ENCODE measurements around the gene SPAG8. TPM values are rescaled to one million over a fixed set of nuclear protein-coding genes. Genes with fewer than 3 reads are reported as not detected.

The SPAG8 gene
- total RNA-seq, 5 donors from 2014 or later (not counting 1 experiment from before 2014, with no cell fraction given): 2.8 to 7.1 (median 3.8) TPM

GRCh38 chr9:35827486-35827885 lies 15.4 kb upstream of the SPAG8 start:
- ATAC-seq (replicated peaks in 1 of 4) (no peak), DNase-seq (no peak)
- Histone ChIP-seq H3K36me3 (ENCODE audit: control insufficient read depth in 2 of 2, extremely low read depth in 1 of 2, insufficient read depth in 1 of 2, low read length in 1 of 2) (no peaks in the 10 kb centered on the region), H3K27me3 (replicated peaks in 1 of 2; ENCODE audit: control insufficient read depth in 2 of 2, extremely low read depth in 1 of 2, insufficient read depth in 2 of 2, low read length in 1 of 2) (no peaks in the 10 kb centered on the region), H3K9me3 (no peaks in the 10 kb centered on the region), H3K4me1 (ENCODE audit: control insufficient read depth in 1 of 2, extremely low read depth in 1 of 2, insufficient read depth in 2 of 2, low read length in 2 of 2) (peaks cover 0 to 18% of the 10 kb centered on the region in 2 experiments), H3K27ac (ENCODE audit: low read length) (no peak overlapping the region), H3K4me3 (ENCODE audit: control insufficient read depth in 1 of 2, extremely low read depth in 1 of 2, low read length in 1 of 2) (no peak overlapping the region)
- POLR2A ChIA-PET: no interaction called here
- no peaks in the 10 kb centered on the region for H3K9me3 Mint-ChIP-seq
- peaks cover 33 to 35% (median 33%) of the 10 kb centered on the region in 3 donors for H3K4me1 Mint-ChIP-seq
- H3K4me3 Mint-ChIP-seq: peak overlapping the region; percentile 86 to 96 (median 93)
- CTCF ChIA-PET: interaction anchor here in 1 of 2 donors (1.7 kb wide), 1 partner anchor 39 kb away, joined by 4 read pairs; no protein-coding TSS in a partner anchor
- no peak overlapping the region for H3K27ac Mint-ChIP-seq
- WGBS (ENCODE audit: insufficient coverage): no CpG with 5 or more reads among the region's 3 CpGs
- no peaks in the 10 kb centered on the region for H3K27me3 Mint-ChIP-seq
- no peaks in the 10 kb centered on the region for H3K36me3 Mint-ChIP-seq

GRCh38 chr9:35826071-35826701 lies 14.1 kb upstream of the SPAG8 start:
- Mint-ChIP-seq H3K36me3 (no peaks in the 10 kb centered on the region), H3K4me3 (peak overlapping the region; percentile 1 to 49 (median 13)), H3K4me1 (peaks cover 31 to 35% (median 31%) of the 10 kb centered on the region in 3 donors), H3K27me3 (no peaks in the 10 kb centered on the region), H3K27ac (peak overlapping the region in 1 of 2 donors; percentile 67), H3K9me3 (no peaks in the 10 kb centered on the region)
- H3K4me1 ChIP-seq (ENCODE audit: control insufficient read depth in 1 of 2, extremely low read depth in 1 of 2, insufficient read depth in 2 of 2, low read length in 2 of 2): peaks cover 0 to 18% of the 10 kb centered on the region in 2 experiments
- DNase-seq (peak in 12 of 35 experiments; percentile 7 to 75 (median 22)), ATAC-seq (replicated peaks in 1 of 4) (peak in 3 of 4 experiments; percentile 22 to 42 (median 25))
- ChIA-PET CTCF (interaction anchor here (0.5 to 2.2 kb wide), 12 partner anchors 9 to 215 kb away, joined by 3 to 8 read pairs (median 4); partner anchors contain the start of genes TLN1 (in 2 of the 2), CREB3 (in 1 of the 2) and SPAG8 (in 1 of the 2)), POLR2A (interaction anchor here (0.8 to 1.0 kb wide), 2 partner anchors 14 to 23 kb away, joined by 4 to 6 read pairs; partner anchors contain the start of gene SPAG8 (in 1 of the 2))
- no peak overlapping the region for H3K4me3 ChIP-seq (ENCODE audit: control insufficient read depth in 1 of 2, extremely low read depth in 1 of 2, low read length in 1 of 2)
- H3K27me3 ChIP-seq (replicated peaks in 1 of 2; ENCODE audit: control insufficient read depth in 2 of 2, extremely low read depth in 1 of 2, insufficient read depth in 2 of 2, low read length in 1 of 2): no peaks in the 10 kb centered on the region
- H3K27ac ChIP-seq (ENCODE audit: low read length): no peak overlapping the region
- WGBS (ENCODE audit: insufficient coverage): 41% methylated on average over 4 of the region's 4 CpGs
- H3K9me3 ChIP-seq: no peaks in the 10 kb centered on the region
- no peaks in the 10 kb centered on the region for H3K36me3 ChIP-seq (ENCODE audit: control insufficient read depth in 2 of 2, extremely low read depth in 1 of 2, insufficient read depth in 1 of 2, low read length in 1 of 2)

GRCh38 chr9:35822926-35823325 lies 10.9 kb upstream of the SPAG8 start:
- Mint-ChIP-seq H3K36me3 (no peaks in the 10 kb centered on the region), H3K9me3 (no peaks in the 10 kb centered on the region), H3K4me1 (peaks cover 7% of the 10 kb centered on the region in 3 donors), H3K4me3 (no peak overlapping the region), H3K27ac (no peak overlapping the region), H3K27me3 (no peaks in the 10 kb centered on the region)
- no peak for DNase-seq
- no peaks in the 10 kb centered on the region for H3K27me3 ChIP-seq (replicated peaks in 1 of 2; ENCODE audit: control insufficient read depth in 2 of 2, extremely low read depth in 1 of 2, insufficient read depth in 2 of 2, low read length in 1 of 2)
- H3K36me3 ChIP-seq (ENCODE audit: control insufficient read depth in 2 of 2, extremely low read depth in 1 of 2, insufficient read depth in 1 of 2, low read length in 1 of 2): no peaks in the 10 kb centered on the region
- no peak overlapping the region for H3K4me3 ChIP-seq (ENCODE audit: control insufficient read depth in 1 of 2, extremely low read depth in 1 of 2, low read length in 1 of 2)
- H3K27ac ChIP-seq (ENCODE audit: low read length): no peak overlapping the region
- ATAC-seq (replicated peaks in 1 of 4): no peak
- H3K9me3 ChIP-seq: no peaks in the 10 kb centered on the region
- ChIA-PET POLR2A (no interaction called here), CTCF (interaction anchor here in 1 of 2 donors (0.6 kb wide), 2 partner anchors 11 to 184 kb away, joined by 3 to 4 read pairs; partner anchors contain the start of gene SPAG8)
- H3K4me1 ChIP-seq (ENCODE audit: control insufficient read depth in 1 of 2, extremely low read depth in 1 of 2, insufficient read depth in 2 of 2, low read length in 2 of 2): peaks cover 0 to 3% of the 10 kb centered on the region in 2 experiments

- Histone ChIP-seq H3K36me3 (ENCODE audit: control insufficient read depth in 2 of 2, extremely low read depth in 1 of 2, insufficient read depth in 1 of 2, low read length in 1 of 2) (no peaks in the 10 kb centered on the region), H3K4me1 (ENCODE audit: control insufficient read depth in 1 of 2, extremely low read depth in 1 of 2, insufficient read depth in 2 of 2, low read length in 2 of 2) (peaks cover 0 to 2% of the 10 kb centered on the region in 2 experiments), H3K27me3 (replicated peaks in 1 of 2; ENCODE audit: control insufficient read depth in 2 of 2, extremely low read depth in 1 of 2, insufficient read depth in 2 of 2, low read length in 1 of 2) (no peaks in the 10 kb centered on the region), H3K9me3 (no peaks in the 10 kb centered on the region), H3K4me3 (ENCODE audit: control insufficient read depth in 1 of 2, extremely low read depth in 1 of 2, low read length in 1 of 2) (no peak overlapping the region), H3K27ac (ENCODE audit: low read length) (no peak overlapping the region)
- Mint-ChIP-seq H3K27me3 (no peaks in the 10 kb centered on the region), H3K4me3 (no peak overlapping the region), H3K36me3 (no peaks in the 10 kb centered on the region), H3K4me1 (peaks cover 5 to 6% (median 6%) of the 10 kb centered on the region in 3 donors), H3K27ac (no peak overlapping the region), H3K9me3 (no peaks in the 10 kb centered on the region)
- POLR2A ChIA-PET: no interaction called here
- CTCF ChIA-PET: no interaction called here
- ATAC-seq (replicated peaks in 1 of 4) (no peak), DNase-seq (no peak)
Observed at GRCh38 chr9:35820076-35820475, 8.0 kb upstream of the SPAG8 start.

- no peaks in the 10 kb centered on the region for H3K36me3 ChIP-seq (ENCODE audit: control insufficient read depth in 2 of 2, extremely low read depth in 1 of 2, insufficient read depth in 1 of 2, low read length in 1 of 2)
- H3K27me3 ChIP-seq (replicated peaks in 1 of 2; ENCODE audit: control insufficient read depth in 2 of 2, extremely low read depth in 1 of 2, insufficient read depth in 2 of 2, low read length in 1 of 2): no peaks in the 10 kb centered on the region
- Mint-ChIP-seq H3K27me3 (no peaks in the 10 kb centered on the region), H3K9me3 (no peaks in the 10 kb centered on the region), H3K27ac (no peak overlapping the region), H3K4me1 (peaks cover 13 to 18% (median 16%) of the 10 kb centered on the region in 3 donors), H3K4me3 (no peak overlapping the region), H3K36me3 (no peaks in the 10 kb centered on the region)
- no peaks in the 10 kb centered on the region for H3K9me3 ChIP-seq
- no peak for ATAC-seq (replicated peaks in 1 of 4)
- ChIA-PET CTCF (no interaction called here), POLR2A (no interaction called here)
- peaks cover 2 to 14% of the 10 kb centered on the region in 2 experiments for H3K4me1 ChIP-seq (ENCODE audit: control insufficient read depth in 1 of 2, extremely low read depth in 1 of 2, insufficient read depth in 2 of 2, low read length in 2 of 2)
- 96% methylated on average over 3 of the region's 3 CpGs for WGBS (ENCODE audit: insufficient coverage)
- no peak overlapping the region for H3K4me3 ChIP-seq (ENCODE audit: control insufficient read depth in 1 of 2, extremely low read depth in 1 of 2, low read length in 1 of 2)
- DNase-seq: no peak
- H3K27ac ChIP-seq (ENCODE audit: low read length): no peak overlapping the region
Observed at GRCh38 chr9:35818341-35818740, 6.3 kb upstream of the SPAG8 start.

- H3K27ac Mint-ChIP-seq: no peak overlapping the region
- H3K9me3 ChIP-seq: no peaks in the 10 kb centered on the region
- CTCF ChIA-PET: interaction anchor here in 1 of 2 donors (1.0 kb wide), 1 partner anchor 27 kb away, joined by 3 read pairs; no protein-coding TSS in a partner anchor
- ATAC-seq (replicated peaks in 1 of 4): no peak
- no peaks in the 10 kb centered on the region for H3K9me3 Mint-ChIP-seq
- no peak overlapping the region for H3K4me3 ChIP-seq (ENCODE audit: control insufficient read depth in 1 of 2, extremely low read depth in 1 of 2, low read length in 1 of 2)
- POLR2A ChIA-PET: no interaction called here
- H3K4me1 ChIP-seq (ENCODE audit: control insufficient read depth in 1 of 2, extremely low read depth in 1 of 2, insufficient read depth in 2 of 2, low read length in 2 of 2): peaks cover 9 to 29% of the 10 kb centered on the region in 2 experiments
- no peak for DNase-seq
- peak overlapping the region in 1 of 3 donors; percentile 84 for H3K4me3 Mint-ChIP-seq
- no peaks in the 10 kb centered on the region for H3K27me3 ChIP-seq (replicated peaks in 1 of 2; ENCODE audit: control insufficient read depth in 2 of 2, extremely low read depth in 1 of 2, insufficient read depth in 2 of 2, low read length in 1 of 2)
- no peaks in the 10 kb centered on the region for H3K36me3 Mint-ChIP-seq
- WGBS (ENCODE audit: insufficient coverage): 80% methylated on average over 1 of the region's 1 CpG
- peaks cover 29 to 33% (median 32%) of the 10 kb centered on the region in 3 donors for H3K4me1 Mint-ChIP-seq
- no peak overlapping the region for H3K27ac ChIP-seq (ENCODE audit: low read length)
- no peaks in the 10 kb centered on the region for H3K36me3 ChIP-seq (ENCODE audit: control insufficient read depth in 2 of 2, extremely low read depth in 1 of 2, insufficient read depth in 1 of 2, low read length in 1 of 2)
- H3K27me3 Mint-ChIP-seq: no peaks in the 10 kb centered on the region
Observed at GRCh38 chr9:35816708-35817107, 4.6 kb upstream of the SPAG8 start.
